HEK293T (cell line): ENCODE data around the gene MFSD12.

Experiments used
- CTCF ChIA-PET: fragments of 350-600 bp; formaldehyde crosslinking; extraction: SDS; loops from one replicate; lab custom pipeline; 2021; ENCODE audit warnings: antibody characterized with exemption, inconsistent platforms; lab: Yijun Ruan, JAX
- POLR2A ChIA-PET: fragments of 350-600 bp; formaldehyde crosslinking; extraction: SDS; loops from one replicate; lab custom pipeline; 2020; ENCODE audit warnings: antibody characterized with exemption, inconsistent platforms; lab: Yijun Ruan, JAX
- DNase-seq: peaks from one replicate; pipeline ENCODE4 v3.0.0; 2012; ENCODE audit warnings: mixed read lengths; ENCODE audit errors: extremely low spot score
- ARNT ChIP-seq: fragments of 450-650 bp; IDR thresholded peaks from 2 replicates; pipeline ENCODE4 v1.6.1; 2017; ENCODE audit warnings: mild to moderate bottlenecking
- BHLHE40 ChIP-seq: fragments of 450-650 bp; IDR thresholded peaks from 2 replicates; pipeline ENCODE4 v1.6.1; 2016; ENCODE audit warnings: mild to moderate bottlenecking, moderate library complexity, borderline replicate concordance
- CTBP1 ChIP-seq: fragments of 450-650 bp; IDR thresholded peaks from 2 replicates; pipeline ENCODE4 v1.6.1; 2016; ENCODE audit warnings: borderline replicate concordance
- ELF4 ChIP-seq: fragments of 450-650 bp; IDR thresholded peaks from 2 replicates; pipeline ENCODE4 v1.6.1; 2017; ENCODE audit warnings: antibody characterized with exemption
- FOXA1 ChIP-seq: fragments of 450-650 bp; IDR thresholded peaks from 2 replicates; pipeline ENCODE4 v1.6.1; 2016; ENCODE audit warnings: mild to moderate bottlenecking
- FOXK2 ChIP-seq: fragments of 450-650 bp; IDR thresholded peaks from 2 replicates; pipeline ENCODE4 v1.6.1; 2016; ENCODE audit warnings: mild to moderate bottlenecking
- FOXM1 ChIP-seq: fragments of 450-650 bp; IDR thresholded peaks from 2 replicates; pipeline ENCODE4 v1.6.1; 2017; ENCODE audit warnings: mild to moderate bottlenecking, borderline replicate concordance
- HDGF ChIP-seq: fragments of 450-650 bp; IDR thresholded peaks from 2 replicates; pipeline ENCODE4 v1.6.1; 2017; ENCODE audit warnings: antibody characterized with exemption, borderline replicate concordance
- L3MBTL2 ChIP-seq: fragments of 450-650 bp; conservative IDR thresholded peaks from 2 replicates; pipeline ENCODE4 v1.6.1; 2016; ENCODE audit warnings: mild to moderate bottlenecking
- LEF1 ChIP-seq: fragments of 450-650 bp; IDR thresholded peaks from 2 replicates; pipeline ENCODE4 v1.6.1; 2017; ENCODE audit warnings: mild to moderate bottlenecking, borderline replicate concordance
- NFRKB ChIP-seq: fragments of 450-650 bp; IDR thresholded peaks from 2 replicates; pipeline ENCODE4 v1.6.1; 2016; ENCODE audit warnings: mild to moderate bottlenecking, moderate library complexity
- PKNOX1 ChIP-seq: fragments of 450-650 bp; IDR thresholded peaks from 2 replicates; pipeline ENCODE4 v1.6.1; 2016
- SP1 ChIP-seq: fragments of 450-650 bp; IDR thresholded peaks from 2 replicates; pipeline ENCODE4 v1.6.1; 2017
- SUZ12 ChIP-seq: fragments of 450-650 bp; IDR thresholded peaks from 2 replicates; pipeline ENCODE4 v1.6.1; 2016; ENCODE audit warnings: mild to moderate bottlenecking
- TARDBP ChIP-seq: fragments of 450-650 bp; IDR thresholded peaks from 2 replicates; pipeline ENCODE4 v1.6.1; 2016
- ZNF384 ChIP-seq: fragments of 450-650 bp; IDR thresholded peaks from 2 replicates; pipeline ENCODE4 v1.6.1; 2016

MFSD12 gene

GRCh38 chr19:3497757-3498520 lies 59.4 kb downstream of the MFSD12 start:
- DNase-seq = no peak
- CTCF ChIA-PET = interaction anchor here (1.1 kb wide), 1 partner anchor 12 kb away, joined by 4 read pairs; no protein-coding TSS in a partner anchor
- no peak for TF ChIP-seq ZNF384
- TF ChIP-seq BHLHE40 = no peak
- TF ChIP-seq SP1 = no peak
- no peak for TF ChIP-seq CTBP1
- TF ChIP-seq ARNT = no peak
- TF ChIP-seq FOXK2 = no peak
- no peak for TF ChIP-seq HDGF
- TF ChIP-seq SUZ12 = no peak
- no peak for TF ChIP-seq FOXM1
- no peak for TF ChIP-seq FOXA1
- TF ChIP-seq L3MBTL2 = no peak
- no peak for TF ChIP-seq NFRKB
- no peak for TF ChIP-seq TARDBP
- TF ChIP-seq LEF1 = no peak
- no peak for TF ChIP-seq ELF4
- POLR2A ChIA-PET = no interaction called here

- CTCF ChIA-PET = no interaction called here
- DNase-seq = no peak
- TF ChIP-seq HDGF = no peak
- TF ChIP-seq TARDBP = no peak
- TF ChIP-seq NFRKB = no peak
- no peak for TF ChIP-seq FOXK2
- no peak for TF ChIP-seq SP1
- no peak for TF ChIP-seq BHLHE40
- no peak for TF ChIP-seq SUZ12
- TF ChIP-seq FOXM1 = no peak
- TF ChIP-seq CTBP1 = no peak
- no peak for TF ChIP-seq ARNT
- no peak for TF ChIP-seq FOXA1
- no peak for TF ChIP-seq ELF4
- no peak for TF ChIP-seq L3MBTL2
- TF ChIP-seq LEF1 = no peak
- TF ChIP-seq ZNF384 = no peak
- no peak for TF ChIP-seq PKNOX1
- POLR2A ChIA-PET = no interaction called here
Observed at GRCh38 chr19:3496392-3497273, 60.8 kb downstream of the MFSD12 start.

- no peak for TF ChIP-seq SP1
- no peak for TF ChIP-seq SUZ12
- no peak for TF ChIP-seq ARNT
- TF ChIP-seq CTBP1 = no peak
- no peak for TF ChIP-seq TARDBP
- TF ChIP-seq ZNF384 = no peak
- CTCF ChIA-PET = interaction anchor here (1.2 kb wide), 1 partner anchor 9 kb away, joined by 7 read pairs; no protein-coding TSS in a partner anchor
- no peak for DNase-seq
- POLR2A ChIA-PET = no interaction called here
Observed at GRCh38 chr19:3494559-3494958, 62.8 kb downstream of the MFSD12 start.
